GM12892 (cell line): Measurements from ENCODE around the gene TSPAN15.

Experiments used
- POLR2A ChIP-seq: IDR thresholded peaks from 2 replicates; pipeline ENCODE4 v1.6.1; 2011; ENCODE audit warnings: low read depth, low read length, control low read depth
- TAF1 ChIP-seq: IDR thresholded peaks from 2 replicates; pipeline ENCODE4 v1.6.1; 2011; ENCODE audit warnings: low read depth, mild to moderate bottlenecking, control low read depth, low read length, borderline replicate concordance

- TF ChIP-seq TAF1 (no peak), POLR2A (no peak)
Measured at GRCh38 chr10:69501657-69502056, 50.4 kb downstream of the TSPAN15 start.
